Measurements from ENCODE around the gene PPP2R2D.

The PPP2R2D gene

GRCh38 chr10:131897297-131897899 is 3.4 kb upstream of the PPP2R2D start:
- no peak overlapping the region for H3K4me3 ChIP-seq (ENCODE audit: insufficient read length, low read depth)
- no peaks in the 10 kb centered on the region for H3K36me3 ChIP-seq (ENCODE audit: insufficient read depth, insufficient read length, low read length)
- TF ChIP-seq YY1 (IDR thresholded peaks at IDR 0.05; ENCODE audit: insufficient read depth, insufficient read length) (no peak), SUZ12 (IDR thresholded peaks at IDR 0.05; ENCODE audit: extremely low read depth, insufficient read depth, insufficient read length) (no peak), ZNF274 (IDR thresholded peaks at IDR 0.05; ENCODE audit: low read depth, low read length) (no peak)
- H3K9me3 ChIP-seq (ENCODE audit: insufficient read depth, low read length) = no peaks in the 10 kb centered on the region
- H3K4me1 ChIP-seq (ENCODE audit: insufficient read depth, insufficient read length) = no peaks in the 10 kb centered on the region
- no peak for DNase-seq (ENCODE audit: low read depth, low spot score)
- H3K9ac ChIP-seq (ENCODE audit: insufficient read length, low read depth) = no peak overlapping the region
- H3K27me3 ChIP-seq (ENCODE audit: insufficient read depth, insufficient read length) = peaks cover 17% of the 10 kb centered on the region

DNA sequence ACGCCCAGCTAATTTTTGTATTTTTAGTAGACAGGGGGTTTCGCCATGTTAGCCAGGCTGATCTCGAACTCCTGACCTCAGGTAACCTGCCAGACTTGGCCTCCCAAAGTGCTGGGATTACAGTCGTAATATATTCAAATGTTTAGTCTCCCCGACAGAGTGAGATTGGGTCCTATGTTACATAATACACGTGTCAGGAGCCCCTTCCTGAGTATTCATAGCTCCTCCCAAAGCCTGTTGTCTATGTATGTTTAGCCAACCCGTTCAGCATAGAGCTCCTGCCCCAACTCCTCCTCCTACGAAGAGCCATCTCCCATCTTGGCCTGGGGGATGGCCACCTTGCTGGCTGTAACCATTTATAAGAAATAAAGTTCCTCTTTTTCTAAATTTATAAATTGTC is 2.7 kb upstream of the PPP2R2D start:
- peaks cover 17% of the 10 kb centered on the region for H3K27me3 ChIP-seq (ENCODE audit: insufficient read depth, insufficient read length)
- no peak overlapping the region for H3K9ac ChIP-seq (ENCODE audit: insufficient read length, low read depth)
- no peaks in the 10 kb centered on the region for H3K9me3 ChIP-seq (ENCODE audit: insufficient read depth, low read length)
- peaks cover 3% of the 10 kb centered on the region for H3K36me3 ChIP-seq (ENCODE audit: insufficient read depth, insufficient read length, low read length)
- DNase-seq (ENCODE audit: low read depth, low spot score) = no peak
- no peak for TF ChIP-seq YY1 (IDR thresholded peaks at IDR 0.05; ENCODE audit: insufficient read depth, insufficient read length)
- no peak for TF ChIP-seq SUZ12 (IDR thresholded peaks at IDR 0.05; ENCODE audit: extremely low read depth, insufficient read depth, insufficient read length)
- no peak for TF ChIP-seq ZNF274 (IDR thresholded peaks at IDR 0.05; ENCODE audit: low read depth, low read length)
- H3K4me3 ChIP-seq (ENCODE audit: insufficient read length, low read depth) = no peak overlapping the region
- no peaks in the 10 kb centered on the region for H3K4me1 ChIP-seq (ENCODE audit: insufficient read depth, insufficient read length)

DNA sequence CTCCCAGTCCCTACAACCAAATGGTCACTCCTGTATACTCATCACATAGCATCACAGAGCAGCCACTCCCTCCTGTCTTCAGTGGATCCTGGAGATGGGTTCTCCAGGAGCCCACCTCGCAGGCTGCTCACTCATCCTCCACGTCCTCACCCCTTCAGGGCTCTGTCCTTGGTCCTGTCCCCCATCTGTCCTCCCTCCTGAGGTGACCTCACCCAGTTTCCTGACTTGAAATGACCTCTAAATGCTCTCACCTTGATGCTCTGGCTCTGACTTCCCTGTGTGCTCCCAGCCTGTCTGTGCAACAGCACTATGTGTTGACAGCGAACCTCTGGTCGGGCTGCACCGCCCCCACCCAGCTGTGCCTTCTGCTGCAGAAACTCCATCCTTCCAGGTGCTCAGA is 2.1 kb upstream of the PPP2R2D start:
- no peak for DNase-seq (ENCODE audit: low read depth, low spot score)
- TF ChIP-seq SUZ12 (IDR thresholded peaks at IDR 0.05; ENCODE audit: extremely low read depth, insufficient read depth, insufficient read length) (no peak), ZNF274 (IDR thresholded peaks at IDR 0.05; ENCODE audit: low read depth, low read length) (no peak), YY1 (IDR thresholded peaks at IDR 0.05; ENCODE audit: insufficient read depth, insufficient read length) (no peak)

GRCh38 chr10:131899116-131899690 is 1.6 kb upstream of the PPP2R2D start:
- no peak for TF ChIP-seq ZNF274 (IDR thresholded peaks at IDR 0.05; ENCODE audit: low read depth, low read length)
- H3K27me3 ChIP-seq (ENCODE audit: insufficient read depth, insufficient read length) = peaks cover 17% of the 10 kb centered on the region
- H3K9ac ChIP-seq (ENCODE audit: insufficient read length, low read depth) = no peak overlapping the region
- no peak overlapping the region for H3K4me3 ChIP-seq (ENCODE audit: insufficient read length, low read depth)
- DNase-seq (ENCODE audit: low read depth, low spot score) = no peak
- no peaks in the 10 kb centered on the region for H3K4me1 ChIP-seq (ENCODE audit: insufficient read depth, insufficient read length)
- no peaks in the 10 kb centered on the region for H3K9me3 ChIP-seq (ENCODE audit: insufficient read depth, low read length)
- peaks cover 3% of the 10 kb centered on the region for H3K36me3 ChIP-seq (ENCODE audit: insufficient read depth, insufficient read length, low read length)

More for the DNA sequence above, 2.1 kb upstream of the PPP2R2D start:
- Histone ChIP-seq H3K36me3 (ENCODE audit: insufficient read depth, insufficient read length, low read length) (peaks cover 3% of the 10 kb centered on the region), H3K4me1 (ENCODE audit: insufficient read depth, insufficient read length) (no peaks in the 10 kb centered on the region), H3K9me3 (ENCODE audit: insufficient read depth, low read length) (no peaks in the 10 kb centered on the region), H3K27me3 (ENCODE audit: insufficient read depth, insufficient read length) (peaks cover 17% of the 10 kb centered on the region), H3K9ac (ENCODE audit: insufficient read length, low read depth) (no peak overlapping the region), H3K4me3 (ENCODE audit: insufficient read length, low read depth) (no peak overlapping the region)

- H3K9me3 ChIP-seq (ENCODE audit: insufficient read depth, low read length) = no peaks in the 10 kb centered on the region
- peak overlapping the region; percentile 48 for H3K4me3 ChIP-seq (ENCODE audit: insufficient read length, low read depth)
- peaks cover 17% of the 10 kb centered on the region for H3K27me3 ChIP-seq (ENCODE audit: insufficient read depth, insufficient read length)
- DNase-seq (ENCODE audit: low read depth, low spot score) = no peak
- TF ChIP-seq SUZ12 (IDR thresholded peaks at IDR 0.05; ENCODE audit: extremely low read depth, insufficient read depth, insufficient read length) (no peak), ZNF274 (IDR thresholded peaks at IDR 0.05; ENCODE audit: low read depth, low read length) (no peak), YY1 (IDR thresholded peaks at IDR 0.05; ENCODE audit: insufficient read depth, insufficient read length) (no peak)
- H3K4me1 ChIP-seq (ENCODE audit: insufficient read depth, insufficient read length) = no peaks in the 10 kb centered on the region
- H3K36me3 ChIP-seq (ENCODE audit: insufficient read depth, insufficient read length, low read length) = peaks cover 3% of the 10 kb centered on the region
- H3K9ac ChIP-seq (ENCODE audit: insufficient read length, low read depth) = peak overlapping the region; percentile 83
Observed at GRCh38 chr10:131899695-131900349, 986 bp upstream of the PPP2R2D start.

DNA sequence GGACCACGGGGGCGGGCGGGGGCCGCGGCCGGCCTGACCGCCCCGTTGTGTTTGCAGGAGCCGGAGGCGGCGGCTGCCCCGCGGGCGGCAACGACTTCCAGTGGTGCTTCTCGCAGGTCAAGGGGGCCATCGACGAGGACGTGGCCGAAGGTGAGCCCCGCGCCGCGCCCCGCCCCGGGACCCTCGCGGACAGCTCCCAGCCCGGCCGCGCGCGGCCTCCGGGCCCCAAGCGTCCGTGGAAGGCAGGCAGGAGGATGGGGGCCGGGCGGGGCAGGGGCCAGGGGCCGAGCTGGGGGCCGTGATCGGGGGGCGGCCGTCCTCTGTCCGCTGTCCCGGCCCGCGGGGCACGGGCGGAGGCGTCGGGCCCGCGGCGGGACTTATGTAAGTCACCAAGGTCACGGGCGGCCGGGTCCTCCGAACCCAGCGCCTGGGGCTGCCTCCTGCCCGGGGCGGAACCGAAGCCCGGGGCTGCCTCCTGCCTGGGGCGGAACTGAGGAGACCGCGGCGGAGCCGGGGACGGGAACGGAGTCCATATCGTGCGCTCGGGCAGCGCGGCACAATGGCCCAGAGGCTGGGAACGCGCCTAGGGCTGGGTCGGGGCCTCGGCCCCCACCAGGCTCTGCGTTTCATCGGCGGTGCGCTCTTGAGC is 497 bp downstream of the PPP2R2D start:
- DNase-seq (ENCODE audit: low read depth, low spot score) = no peak
- H3K9me3 ChIP-seq (ENCODE audit: insufficient read depth, low read length) = no peaks in the 10 kb centered on the region
- peak overlapping the region; percentile 77 for H3K9ac ChIP-seq (ENCODE audit: insufficient read length, low read depth)
- H3K36me3 ChIP-seq (ENCODE audit: insufficient read depth, insufficient read length, low read length) = peaks cover 15% of the 10 kb centered on the region
- H3K4me3 ChIP-seq (ENCODE audit: insufficient read length, low read depth) = peak overlapping the region; percentile 81
- H3K27me3 ChIP-seq (ENCODE audit: insufficient read depth, insufficient read length) = peaks cover 17% of the 10 kb centered on the region
- H3K4me1 ChIP-seq (ENCODE audit: insufficient read depth, insufficient read length) = no peaks in the 10 kb centered on the region
- TF ChIP-seq SUZ12 (IDR thresholded peaks at IDR 0.05; ENCODE audit: extremely low read depth, insufficient read depth, insufficient read length) = no peak
- no peak for TF ChIP-seq YY1 (IDR thresholded peaks at IDR 0.05; ENCODE audit: insufficient read depth, insufficient read length)
- no peak for TF ChIP-seq ZNF274 (IDR thresholded peaks at IDR 0.05; ENCODE audit: low read depth, low read length)

DNA sequence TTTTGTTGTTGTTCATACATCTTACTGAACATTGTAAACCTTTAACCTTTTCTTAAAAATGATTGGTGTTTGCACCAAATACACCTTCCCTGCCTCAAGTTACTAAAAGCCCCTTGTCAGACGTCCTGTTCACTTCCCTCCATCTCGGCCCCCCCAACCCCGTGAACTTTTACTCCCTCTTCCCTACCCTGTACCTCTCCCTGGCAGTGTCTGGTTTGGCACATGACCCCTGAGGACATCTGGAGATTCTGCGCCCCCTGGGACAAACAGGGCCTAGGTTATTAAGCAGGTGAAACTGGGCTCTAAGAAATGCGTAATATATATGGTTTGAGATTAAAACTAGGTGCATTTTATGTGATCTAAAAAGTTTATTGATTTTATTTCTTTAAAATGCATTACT is 1.4 kb downstream of the PPP2R2D start:
- peaks cover 17% of the 10 kb centered on the region for H3K27me3 ChIP-seq (ENCODE audit: insufficient read depth, insufficient read length)
- TF ChIP-seq ZNF274 (IDR thresholded peaks at IDR 0.05; ENCODE audit: low read depth, low read length) = no peak
- no peak for TF ChIP-seq SUZ12 (IDR thresholded peaks at IDR 0.05; ENCODE audit: extremely low read depth, insufficient read depth, insufficient read length)
- TF ChIP-seq YY1 (IDR thresholded peaks at IDR 0.05; ENCODE audit: insufficient read depth, insufficient read length) = no peak
- no peaks in the 10 kb centered on the region for H3K4me1 ChIP-seq (ENCODE audit: insufficient read depth, insufficient read length)
- H3K36me3 ChIP-seq (ENCODE audit: insufficient read depth, insufficient read length, low read length) = peaks cover 15% of the 10 kb centered on the region
- H3K9ac ChIP-seq (ENCODE audit: insufficient read length, low read depth) = peak overlapping the region; percentile 77
- peak overlapping the region; percentile 81 for H3K4me3 ChIP-seq (ENCODE audit: insufficient read length, low read depth)
- no peak for DNase-seq (ENCODE audit: low read depth, low spot score)
- no peaks in the 10 kb centered on the region for H3K9me3 ChIP-seq (ENCODE audit: insufficient read depth, low read length)

Data from NT2/D1 (cell line).